K562 (cell line): ENCODE measurements around the gene HSPB6. TPM values are rescaled to one million over a fixed set of nuclear protein-coding genes. Genes with fewer than 3 reads are reported as not detected.

Source experiments
- ARID2 ChIP-seq: fragments of 450-650 bp; IDR thresholded peaks from 2 replicates; pipeline ENCODE4 v1.6.1; 2017; ENCODE audit warnings: antibody characterized with exemption, mild to moderate bottlenecking
- BRD4 ChIP-seq: fragments of 200-600 bp; sonication (generic); IDR thresholded peaks from 2 replicates; pipeline ENCODE4 v1.6.1; 2017; ENCODE audit warnings: inconsistent platforms
- COPS2 ChIP-seq: fragments of 450-650 bp; conservative IDR thresholded peaks from 2 replicates; pipeline ENCODE4 v1.6.1; 2016; ENCODE audit warnings: mild to moderate bottlenecking, moderate library complexity
- ERF ChIP-seq: fragments of 450-650 bp; formaldehyde crosslinking; IDR thresholded peaks from 2 replicates; pipeline ENCODE4 v1.4.0; 2020; ENCODE audit warnings: mild to moderate bottlenecking, mixed read lengths
- FOXP1 ChIP-seq: sonication (generic); formaldehyde crosslinking; IDR thresholded peaks from 2 replicates; pipeline ENCODE4 v1.8.0; 2022; ENCODE audit warnings: mild to moderate bottlenecking, missing genetic modification reagents
- KAT8 ChIP-seq: fragments of 450-650 bp; IDR thresholded peaks from 2 replicates; pipeline ENCODE4 v1.6.1; 2016; ENCODE audit warnings: low read depth, mild to moderate bottlenecking
- MEF2D ChIP-seq: conservative IDR thresholded peaks from 2 replicates; pipeline ENCODE4 v1.6.1; 2016; ENCODE audit warnings: low read depth, missing genetic modification characterization, missing compliant biosample characterization
- MTA1 ChIP-seq: fragments of 450-650 bp; IDR thresholded peaks from 2 replicates; pipeline ENCODE4 v1.6.1; 2017; ENCODE audit warnings: borderline replicate concordance
- MTA3 ChIP-seq: fragments of 450-650 bp; formaldehyde crosslinking; IDR thresholded peaks from 2 replicates; pipeline ENCODE4 v1.6.1; 2017; ENCODE audit warnings: mild to moderate bottlenecking, borderline replicate concordance
- NR2C1 ChIP-seq, 2 experiments: fragments of 450-650 bp; IDR thresholded peaks; 2 replicates each; pipeline ENCODE4 v1.6.1; 2017; ENCODE audit warnings: mild to moderate bottlenecking in 2 of 2, antibody characterized with exemption in 1 of 2, inconsistent platforms in 1 of 2, missing compliant biosample characterization in 1 of 2, missing genetic modification characterization in 1 of 2
- NRF1 ChIP-seq, 2 experiments: fragments of 450-650 bp; IDR thresholded peaks in 1 of 2; conservative IDR thresholded peaks in 1 of 2; 2 replicates each; pipeline ENCODE4 v1.6.1; 2014; ENCODE audit warnings: mild to moderate bottlenecking in 2 of 2
- RHOXF2B ChIP-seq: fragments of 250-450 bp; sonication (Bioruptor Pico); conservative IDR thresholded peaks from 2 replicates; pipeline ENCODE4 v1.5.1; 2021
- RNF219 ChIP-seq: fragments of 250-450 bp; sonication (Bioruptor Pico); IDR thresholded peaks from 2 replicates; pipeline ENCODE4 v1.5.0; 2022; ENCODE audit warnings: mild to moderate bottlenecking
- SIN3A ChIP-seq, 2 experiments: fragments of 150-350 bp in 1 of 2; IDR thresholded peaks; 2 replicates each; pipeline ENCODE4 v1.6.1; 2011 to 2016; ENCODE audit warnings: borderline replicate concordance in 2 of 2, low read depth in 2 of 2, low read length in 2 of 2, mild to moderate bottlenecking in 2 of 2, moderate library complexity in 2 of 2; ENCODE audit not compliant: control insufficient read depth in 1 of 2
- SMAD3 ChIP-seq: fragments of 450-650 bp; formaldehyde crosslinking; conservative IDR thresholded peaks from 2 replicates; pipeline ENCODE4 v1.4.0; 2020; ENCODE audit warnings: mild to moderate bottlenecking
- SPI1 ChIP-seq: IDR thresholded peaks from 2 replicates; pipeline ENCODE4 v1.6.1; 2011; ENCODE audit warnings: low read depth, low read length, control low read depth, borderline replicate concordance
- STAT5A ChIP-seq: IDR thresholded peaks from 2 replicates; pipeline ENCODE4 v1.6.1; 2012; ENCODE audit warnings: low read length, inconsistent platforms, borderline replicate concordance
- TSHZ1 ChIP-seq: fragments of 250-450 bp; sonication (Bioruptor Pico); IDR thresholded peaks from 2 replicates; pipeline ENCODE4 v1.4.0; 2020; ENCODE audit warnings: mild to moderate bottlenecking, moderate library complexity
- XRCC5 ChIP-seq: fragments of 200-400 bp; formaldehyde crosslinking; IDR thresholded peaks from 2 replicates; pipeline ENCODE4 v1.6.1; 2017; ENCODE audit warnings: low read depth, mild to moderate bottlenecking, low read length
- ZNF165 ChIP-seq: fragments of 250-450 bp; sonication (Bioruptor Pico); IDR thresholded peaks from 2 replicates; pipeline ENCODE4 v1.4.0; 2020; ENCODE audit warnings: borderline replicate concordance
- ZNF398 ChIP-seq: fragments of 250-450 bp; sonication (Bioruptor Pico); IDR thresholded peaks from 2 replicates; pipeline ENCODE4 v1.8.0; 2021; ENCODE audit warnings: moderate library complexity, mild to moderate bottlenecking, inconsistent platforms
- ZNF644 ChIP-seq: fragments of 200-800 bp; sonication (Bioruptor generic); IDR thresholded peaks from 2 replicates; pipeline ENCODE4 v1.6.1; 2016; ENCODE audit warnings: low read depth, missing genetic modification characterization, missing compliant biosample characterization
- polyA plus RNA-seq, 8 experiments: library from polyadenylated mRNA; depleted of rRNA in 4 of 8; stranded (reverse) in 5 of 8; unstranded in 3 of 8; fragments of >200 nt; fragmentation: Nextera tagmentation in 2 of 8; fragmentation: Illumina TruSeq in 1 of 8; extraction: Ambion mirVana in 2 of 8; extraction: Trizol in 1 of 8; gene quantifications; 2 replicates each; pipeline versions ENCODE4 v1.2.1 to v1.2.3, GENCODE V29; 2011 to 2014; ENCODE audit warnings: inconsistent platforms in 1 of 8, missing spikeins in 1 of 8
- total RNA-seq, 7 experiments: library from RNA; depleted of rRNA in 6 of 7; stranded (reverse); fragments of >200 nt in 6 of 7; fragmentation: Illumina TruSeq in 2 of 7; extraction: Trizol in 2 of 7; gene quantifications; 2 replicates each; pipeline versions ENCODE4 v1.2.1 to v1.2.3, GENCODE V29; 2011 to 2021; ENCODE audit warnings: low replicate concordance in 1 of 7

Gene HSPB6
- total and polyA plus RNA-seq, 9 of the 15 experiments (the other 6 are each of a cell fraction or from before 2014, with no cell fraction given), result 0.55 TPM; not detected in 8

GRCh38 chr19:35740423-35741202 is 16.2 kb downstream of the HSPB6 start (continued):
- TF ChIP-seq ZNF398 (CRISPR knock-in tag), result no peak
- no peak for TF ChIP-seq KAT8
- TF ChIP-seq FOXP1 (CRISPR knock-in tag), result peak; percentile 92
- no peak for TF ChIP-seq SPI1
- peak; percentile 95 for TF ChIP-seq NRF1 (conservative IDR thresholded peaks at IDR 0.05 in 1 of 2, IDR thresholded peaks at IDR 0.05 in 1 of 2)
- no peak for TF ChIP-seq MEF2D
- TF ChIP-seq STAT5A, result no peak
- no peak for TF ChIP-seq ZNF165
- TF ChIP-seq MTA1, result 0 out of 2 replicates have a peak, but pooled peaks have one; percentile 60
- no peak for TF ChIP-seq TSHZ1 (CRISPR knock-in tag)
- peak; percentile 48 to 53; a peak in 2 of 4 replicates for TF ChIP-seq SIN3A (IDR thresholded peaks at IDR 0.05; ENCODE audit: borderline replicate concordance in 2 of 2, control insufficient read depth in 1 of 2, low read depth in 2 of 2, low read length in 2 of 2)
- no peak for TF ChIP-seq NR2C1 (IDR thresholded peaks at IDR 0.05)
- TF ChIP-seq NR2C1 (tag; IDR thresholded peaks at IDR 0.05), result no peak
- no peak for TF ChIP-seq COPS2
- TF ChIP-seq MTA3, result peak; percentile 93; the same call in 1 of the 2 replicates
- TF ChIP-seq BRD4, result no peak
- TF ChIP-seq ARID2, result no peak
- TF ChIP-seq SMAD3 (CRISPR knock-in tag), result no peak
- no peak for TF ChIP-seq ERF (CRISPR knock-in tag)
- peak; percentile 48 for TF ChIP-seq XRCC5
- TF ChIP-seq RNF219 (CRISPR knock-in tag), result no peak
- TF ChIP-seq ZNF644 (tag), result no peak
- TF ChIP-seq RHOXF2B (CRISPR knock-in tag), result no peak
